GM19463 (cell line): ENCODE data around the gene SLC25A13.
"Not testable (repeated sequence)": the region's sequence is repeated elsewhere in the genome, so short reads cannot be mapped to it uniquely, and the experiment has no call there.

ENCODE experiments used
- ATAC-seq: cut with Tn5 transposase; IDR thresholded peaks from one replicate; pipeline ENCODE4 v1.9.1; 2021; ENCODE audit warnings: mild to moderate bottlenecking, moderate library complexity; ENCODE audit not compliant: unreplicated experiment

The SLC25A13 gene

DNA sequence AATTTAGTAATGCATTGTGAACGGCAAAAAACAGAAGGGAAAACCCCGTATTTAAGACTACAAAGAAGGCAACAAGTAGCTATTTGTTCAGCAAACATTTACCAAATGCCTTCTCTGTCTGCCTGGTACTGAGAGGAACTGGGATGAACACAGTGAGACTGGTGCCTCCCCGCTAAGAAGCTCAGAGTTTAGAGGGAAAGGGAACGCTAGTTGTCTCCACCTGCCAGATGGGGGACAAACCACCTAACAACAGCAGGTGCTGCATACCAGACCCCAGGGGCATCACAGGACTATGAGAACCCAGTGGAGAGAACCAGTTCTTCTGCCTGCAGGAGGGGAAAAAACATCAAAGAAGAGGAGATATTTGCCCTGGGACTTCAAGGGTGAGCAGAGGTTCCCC is 147.1 kb downstream of the SLC25A13 start:
- no peak for ATAC-seq

DNA sequence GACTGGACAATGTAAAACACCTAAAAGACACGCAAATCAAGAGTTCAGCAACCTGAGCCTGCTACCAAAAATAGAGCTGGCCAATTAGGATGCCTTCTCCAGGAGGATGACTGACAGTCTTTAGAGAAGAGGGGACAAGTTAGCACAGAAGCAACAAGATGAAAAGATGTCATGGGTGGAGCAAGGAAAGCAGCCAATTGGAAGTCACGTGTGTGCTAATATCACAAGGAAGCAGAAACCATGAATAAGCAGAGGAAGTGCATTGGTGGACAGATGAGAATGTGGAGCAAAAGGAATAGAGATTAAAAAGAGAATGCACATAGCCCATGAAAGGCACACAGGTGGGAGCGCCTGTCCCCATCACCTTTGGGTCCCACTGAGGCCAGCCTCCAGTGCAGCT is 148.1 kb downstream of the SLC25A13 start:
- ATAC-seq = no peak

DNA sequence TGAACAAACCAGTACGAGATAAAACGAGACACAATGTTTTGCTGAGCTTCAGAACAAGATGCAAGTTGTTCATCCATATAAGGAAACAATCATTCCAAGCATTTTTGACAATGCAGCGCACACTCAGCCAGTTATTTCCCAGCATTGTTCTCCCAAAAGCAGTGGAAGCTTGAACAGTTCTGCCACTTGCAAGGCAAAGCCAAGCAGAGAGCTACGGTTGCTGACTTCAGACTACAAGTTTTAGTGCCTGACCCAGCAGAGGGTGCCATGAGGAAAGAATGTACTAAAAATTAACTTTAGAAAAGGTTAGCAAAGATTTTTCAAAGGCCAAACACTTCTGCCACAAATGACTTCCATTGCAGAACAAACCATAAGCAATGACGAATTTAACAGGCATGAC is 152.5 kb downstream of the SLC25A13 start:
- no peak for ATAC-seq

DNA sequence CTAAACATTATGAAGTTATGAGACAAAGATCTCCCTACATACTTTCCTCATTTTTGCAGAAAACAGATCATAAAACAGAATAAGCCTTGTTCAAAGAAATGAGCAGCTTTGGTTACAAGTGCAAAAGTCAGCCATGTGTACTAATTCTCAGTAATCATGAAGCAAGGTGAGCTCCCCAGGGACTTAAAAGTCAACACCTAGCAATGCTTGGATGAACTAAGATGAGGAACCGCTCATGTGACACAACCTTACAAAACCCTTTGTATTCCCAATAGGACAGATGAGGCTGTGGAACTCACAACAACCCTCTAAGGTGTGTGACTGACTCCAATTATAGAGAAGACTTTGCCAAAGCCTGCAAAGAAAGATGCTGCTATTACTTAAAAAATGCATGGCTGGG is 154.5 kb downstream of the SLC25A13 start:
- ATAC-seq = peak; percentile 60

DNA sequence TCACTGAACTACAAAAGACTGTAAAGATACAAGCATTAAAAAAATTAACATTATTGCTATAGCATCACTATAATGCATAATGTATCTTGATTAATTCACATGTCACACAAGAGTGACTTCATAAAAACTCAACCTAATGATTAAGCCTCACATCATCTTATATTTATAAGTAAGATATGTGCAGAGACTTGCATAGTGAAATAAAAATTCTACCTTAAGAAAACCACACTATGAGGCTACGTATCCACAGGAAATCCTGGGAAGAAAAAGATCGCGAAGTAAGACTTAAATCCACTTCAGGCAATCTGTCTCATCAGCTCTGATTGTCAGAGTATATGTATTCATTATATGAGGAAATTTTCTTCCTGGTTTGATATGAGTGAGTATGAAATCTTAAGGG is 160.0 kb downstream of the SLC25A13 start:
- no peak for ATAC-seq

DNA sequence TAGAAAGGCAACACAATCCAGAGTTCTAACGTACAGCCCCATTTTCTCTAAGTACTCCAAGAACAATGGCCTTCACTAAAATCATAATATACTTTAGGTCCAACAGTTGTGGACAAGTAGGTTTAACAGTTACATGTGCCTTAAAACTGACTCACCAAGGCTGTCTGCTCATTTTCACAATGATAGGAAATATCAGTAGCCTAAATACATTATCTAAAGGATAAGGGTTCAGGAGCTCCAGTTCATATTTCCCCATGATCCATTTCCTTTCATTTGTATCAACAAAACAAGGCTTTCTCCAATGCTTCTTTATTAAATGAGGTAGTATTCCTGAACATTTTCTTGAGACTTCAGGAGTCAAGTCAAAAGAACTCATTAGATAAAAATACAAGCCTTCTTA is 164.0 kb downstream of the SLC25A13 start:
- no peak for ATAC-seq

DNA sequence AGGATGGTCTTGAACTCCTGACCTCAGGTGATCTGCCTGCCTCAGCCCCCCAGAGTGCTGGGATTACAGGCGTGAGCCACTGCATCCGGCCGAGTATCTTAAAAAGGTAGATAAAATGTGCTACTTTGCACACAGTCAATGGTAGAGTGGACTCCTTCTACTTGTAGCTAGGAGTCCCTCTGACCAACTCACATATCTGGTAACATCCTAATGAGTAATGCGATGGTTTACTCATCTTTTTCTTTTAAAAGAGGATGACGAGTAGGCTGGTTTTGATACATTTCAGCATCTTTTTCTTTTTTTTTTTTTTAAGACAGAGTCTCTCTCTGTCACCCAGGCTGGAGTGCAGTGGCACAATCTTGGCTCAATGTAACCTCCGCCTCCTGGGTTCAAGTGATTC is 167.4 kb downstream of the SLC25A13 start:
- not testable (repeated sequence) for ATAC-seq

DNA sequence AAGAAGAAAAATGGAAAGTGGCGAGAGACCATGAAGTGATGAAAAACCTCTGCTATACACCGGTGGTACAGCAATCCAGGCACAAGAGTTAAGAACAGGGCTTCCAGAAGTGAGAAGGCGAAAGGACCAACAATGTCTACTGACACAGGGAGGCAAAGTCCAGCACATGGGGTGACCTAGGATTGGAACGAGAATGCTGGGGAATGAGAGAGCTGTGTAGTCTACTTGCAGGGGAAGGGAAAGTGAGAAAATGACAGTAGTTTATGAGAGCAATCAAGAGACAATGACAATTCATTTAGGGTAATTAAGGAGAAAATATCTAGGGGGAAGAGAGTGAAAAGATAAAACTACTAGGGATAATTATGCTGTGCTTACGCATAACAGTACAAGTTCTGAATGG is 169.2 kb downstream of the SLC25A13 start:
- no peak for ATAC-seq

DNA sequence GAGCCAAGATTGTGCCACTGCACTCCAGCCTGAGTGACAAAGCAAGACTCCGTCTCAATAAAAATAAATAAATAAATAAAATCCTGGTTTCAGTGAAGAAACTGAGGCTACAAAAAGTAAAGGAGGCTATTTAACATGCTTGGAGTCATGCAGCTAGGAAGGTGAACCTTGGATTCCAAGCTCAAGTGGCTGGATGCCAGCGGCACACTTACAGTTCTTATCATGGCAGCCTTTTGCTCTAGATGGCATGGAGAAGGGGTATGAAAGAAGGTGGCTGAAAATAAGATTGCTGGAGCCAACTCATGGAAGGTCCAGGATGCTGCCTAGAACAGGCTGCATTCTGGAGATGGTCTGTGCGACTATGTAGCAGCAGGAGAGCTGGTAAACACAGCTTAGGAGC is 170.0 kb downstream of the SLC25A13 start:
- ATAC-seq = no peak

DNA sequence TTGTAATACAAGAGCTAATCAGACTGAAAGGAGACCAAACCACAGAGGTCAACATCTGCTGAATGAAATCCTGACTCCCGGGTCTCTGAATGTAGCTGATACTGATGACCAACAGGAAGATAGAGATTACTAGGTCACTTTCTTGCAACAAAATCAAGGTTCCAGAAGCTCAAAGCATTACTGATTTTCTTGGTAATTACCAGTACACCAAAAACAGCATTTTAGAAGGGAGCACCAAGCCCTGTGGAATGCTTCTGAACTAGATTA is 177.7 kb downstream of the SLC25A13 start:
- ATAC-seq = no peak

DNA sequence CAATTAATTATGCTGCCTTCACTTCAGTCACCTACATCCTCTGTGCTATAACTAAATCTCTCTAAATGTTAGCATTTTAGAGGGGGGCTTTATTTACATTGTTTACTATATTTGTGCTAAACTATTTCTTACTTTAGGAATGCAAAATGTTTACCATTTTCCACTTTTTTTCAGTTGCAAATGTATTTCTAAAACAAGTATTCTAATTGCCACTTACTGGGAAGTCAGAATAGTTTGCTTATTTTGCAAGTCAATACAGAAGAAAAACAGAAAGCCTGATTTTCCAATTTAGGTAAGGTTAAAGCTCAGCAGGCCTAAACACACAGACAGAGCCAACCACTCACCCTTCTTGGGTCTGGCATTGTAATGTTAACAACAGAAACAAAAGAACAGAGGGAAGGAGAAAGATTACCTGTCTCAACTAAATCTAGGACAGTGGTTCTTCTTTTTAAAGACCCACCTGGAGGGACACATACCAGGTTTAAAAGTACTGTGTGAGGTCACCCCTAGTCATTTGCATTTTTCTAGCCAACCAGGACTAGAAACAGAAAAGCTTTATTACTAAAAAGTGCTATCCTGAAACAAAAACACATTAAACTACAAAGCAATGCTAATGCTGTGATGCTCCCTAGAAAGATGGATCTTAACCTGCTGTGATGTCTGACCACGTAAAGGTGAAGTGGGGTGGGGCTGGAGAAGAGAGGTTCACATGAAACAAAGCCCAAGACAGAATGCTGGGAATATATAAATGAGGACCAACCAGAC is 178.2 kb downstream of the SLC25A13 start:
- no peak for ATAC-seq

DNA sequence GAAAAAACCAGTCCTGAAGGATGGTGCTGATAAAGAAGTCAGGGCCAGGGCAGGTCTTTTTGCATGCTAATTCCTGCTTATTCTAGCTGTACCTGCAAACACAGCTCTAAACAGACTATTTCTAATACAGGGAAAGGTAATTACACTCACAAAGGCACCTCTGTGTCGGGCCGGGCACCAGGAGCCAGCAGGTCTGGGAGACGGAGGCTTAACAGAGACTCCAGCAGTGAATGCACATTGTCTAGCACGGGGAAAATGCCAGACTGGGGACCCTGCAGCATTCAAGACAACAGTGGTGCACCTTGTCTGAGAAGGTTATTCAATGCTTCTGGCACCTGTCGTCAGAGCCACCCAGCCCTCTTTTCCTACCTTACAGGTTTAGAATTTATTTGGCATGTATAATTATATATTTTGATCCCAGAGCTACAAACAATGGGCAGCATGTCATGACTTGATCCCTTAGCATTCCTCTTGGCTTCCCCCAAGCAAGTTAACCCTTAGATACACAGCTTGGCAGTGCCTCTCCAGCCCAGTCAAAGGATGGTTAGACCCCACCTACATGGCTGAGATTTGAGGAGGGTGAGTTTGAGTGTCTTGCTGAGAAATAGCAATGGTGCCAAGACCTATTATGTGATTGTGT is 185.2 kb downstream of the SLC25A13 start:
- no peak for ATAC-seq

DNA sequence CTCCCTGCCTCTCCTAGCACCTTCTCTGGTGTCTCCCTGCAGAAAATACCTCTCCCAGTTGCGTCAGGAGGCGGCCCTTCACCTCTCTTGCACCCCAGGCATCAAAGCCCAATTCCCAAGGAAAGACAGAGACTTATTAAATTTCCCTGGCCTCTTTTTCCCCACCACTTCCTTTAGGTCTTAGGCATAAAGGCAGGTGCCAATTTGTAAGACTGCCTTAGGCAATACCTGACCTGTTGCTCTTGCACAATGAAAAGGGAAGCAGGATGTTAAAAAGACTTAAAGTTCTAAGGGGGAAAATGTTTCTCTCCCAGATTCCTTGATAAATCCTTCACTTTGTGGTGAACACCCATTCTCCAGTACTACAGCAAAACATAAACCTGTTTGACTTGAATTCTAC is 186.7 kb downstream of the SLC25A13 start:
- ATAC-seq = no peak

DNA sequence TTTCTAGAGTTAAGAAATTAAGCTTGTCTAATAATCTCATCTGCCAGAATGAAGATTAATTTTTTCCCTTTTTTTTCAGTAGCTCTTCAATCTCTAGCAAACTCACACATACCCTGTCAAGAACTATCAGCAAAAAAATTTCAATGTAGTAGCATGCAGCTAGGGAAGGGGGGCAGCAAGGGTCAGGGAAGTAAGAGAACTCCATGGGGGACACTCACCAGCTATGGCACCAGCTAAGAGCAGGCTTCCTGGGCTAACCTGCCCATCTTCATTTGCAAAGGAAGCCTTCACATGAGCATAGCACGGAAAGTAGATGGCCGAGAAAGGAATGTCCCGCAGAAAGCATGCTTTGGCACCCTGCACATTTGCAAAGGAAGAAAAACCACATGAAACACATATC is 190.4 kb downstream of the SLC25A13 start:
- ATAC-seq = no peak

DNA sequence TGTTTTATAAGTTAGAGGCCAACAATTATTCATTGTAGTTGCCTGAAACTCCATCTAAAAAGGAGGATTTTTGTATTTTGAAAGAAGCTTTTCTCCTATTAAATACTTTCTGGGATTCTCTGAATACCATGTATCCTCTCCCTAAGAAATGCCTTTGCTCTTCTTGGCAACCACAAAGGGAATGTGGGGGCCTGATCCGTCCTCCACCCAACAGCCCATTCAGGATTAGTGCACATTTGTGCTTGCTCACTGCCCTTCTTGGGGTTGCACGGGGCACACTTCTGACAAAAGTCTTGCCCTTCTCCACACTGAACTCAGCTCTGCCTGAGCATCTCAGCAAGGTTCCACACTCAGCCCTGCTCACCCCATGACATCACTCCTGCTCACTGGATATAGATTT is 194.2 kb downstream of the SLC25A13 start:
- ATAC-seq = no peak

DNA sequence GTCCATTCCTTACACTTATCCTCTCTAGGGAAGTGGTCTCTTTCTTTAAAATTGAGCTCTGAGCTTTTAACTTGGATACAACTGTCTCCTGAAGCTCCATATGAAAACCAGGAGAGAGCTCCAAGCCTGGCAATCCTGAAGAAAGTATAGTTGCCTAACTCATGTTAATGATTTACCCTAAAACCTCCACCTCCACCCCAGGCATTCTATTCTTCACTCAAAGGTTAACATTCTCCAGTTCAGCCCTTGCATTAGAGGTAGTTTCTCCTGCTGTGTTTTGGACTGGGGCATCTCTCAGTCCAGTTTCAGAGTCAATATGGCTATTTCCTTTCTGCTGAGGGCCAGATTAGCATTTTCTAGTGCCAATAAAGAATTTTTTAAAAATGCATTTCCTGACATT is 195.5 kb downstream of the SLC25A13 start:
- ATAC-seq = no peak

DNA sequence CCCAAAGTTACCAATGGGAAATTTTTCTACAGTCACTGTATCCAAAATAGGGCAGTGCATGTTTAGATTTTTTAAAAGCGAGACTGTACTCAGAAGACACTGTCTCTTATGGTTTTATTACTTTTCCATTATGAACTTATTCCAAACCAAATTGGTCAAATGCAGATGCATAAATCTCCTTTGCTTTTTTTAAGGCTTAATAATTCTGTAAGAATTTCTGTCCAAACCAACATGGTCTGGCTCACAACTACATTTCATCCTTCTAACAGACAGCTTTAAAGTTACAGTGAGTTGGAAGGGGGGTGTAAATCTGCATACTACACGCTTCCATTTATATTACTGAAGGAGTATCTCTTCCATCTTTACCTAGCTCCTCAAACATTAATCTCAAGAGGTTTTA is 199.2 kb downstream of the SLC25A13 start:
- no peak for ATAC-seq

DNA sequence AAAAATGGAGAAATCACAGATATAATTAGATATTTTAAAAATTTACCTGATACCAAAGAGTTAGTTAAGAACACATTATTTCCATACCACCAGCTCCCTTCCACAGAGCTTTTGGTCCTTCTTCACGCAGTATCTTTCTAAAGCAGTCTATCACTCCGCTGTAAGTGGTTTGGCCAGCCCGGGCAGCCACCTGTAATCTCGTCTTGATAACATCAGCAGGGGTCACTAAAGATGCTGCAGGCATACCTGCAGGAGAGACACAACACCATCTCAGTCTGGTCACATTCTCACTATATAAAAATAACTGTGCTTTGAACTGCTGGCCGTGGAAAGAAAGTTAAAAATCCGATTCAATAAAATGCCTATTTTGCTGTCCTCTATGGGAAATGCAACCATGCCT is 200.1 kb downstream of the SLC25A13 start:
- no peak for ATAC-seq

DNA sequence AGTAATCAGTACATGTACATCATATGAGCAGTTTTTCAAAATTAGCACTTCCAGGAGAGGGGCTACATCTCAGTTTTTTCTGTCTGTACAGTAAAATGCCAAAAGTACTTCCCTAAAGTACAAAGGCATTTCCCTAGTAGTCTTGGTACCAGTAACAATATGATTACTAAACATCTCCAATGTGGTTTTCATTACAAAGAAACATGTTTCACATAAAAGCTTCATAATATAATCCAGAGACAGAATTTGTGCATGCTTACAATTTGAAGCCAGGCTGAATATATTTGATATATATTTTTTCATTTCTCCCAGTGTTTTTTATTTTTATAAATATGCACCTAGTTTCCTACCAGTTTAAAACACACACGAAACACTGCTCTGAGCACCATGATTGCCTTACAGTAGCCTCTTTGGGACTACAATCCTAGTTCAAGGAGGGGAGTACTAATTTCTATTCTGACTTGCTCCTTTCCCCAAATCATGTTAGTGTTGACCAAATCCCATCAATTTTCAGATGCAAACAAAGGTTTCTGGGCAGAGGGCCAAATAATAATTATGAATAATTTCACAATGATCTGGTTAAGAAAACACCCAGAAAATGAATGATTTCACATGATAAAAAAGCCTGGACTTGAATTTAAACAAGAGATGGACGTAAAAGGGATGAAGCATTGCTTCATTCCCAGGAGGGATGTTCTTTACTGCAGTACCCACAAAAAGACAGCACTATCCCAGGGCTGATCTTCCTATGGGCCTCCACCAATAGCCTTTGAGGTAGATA is 201.3 kb downstream of the SLC25A13 start:
- ATAC-seq = no peak

DNA sequence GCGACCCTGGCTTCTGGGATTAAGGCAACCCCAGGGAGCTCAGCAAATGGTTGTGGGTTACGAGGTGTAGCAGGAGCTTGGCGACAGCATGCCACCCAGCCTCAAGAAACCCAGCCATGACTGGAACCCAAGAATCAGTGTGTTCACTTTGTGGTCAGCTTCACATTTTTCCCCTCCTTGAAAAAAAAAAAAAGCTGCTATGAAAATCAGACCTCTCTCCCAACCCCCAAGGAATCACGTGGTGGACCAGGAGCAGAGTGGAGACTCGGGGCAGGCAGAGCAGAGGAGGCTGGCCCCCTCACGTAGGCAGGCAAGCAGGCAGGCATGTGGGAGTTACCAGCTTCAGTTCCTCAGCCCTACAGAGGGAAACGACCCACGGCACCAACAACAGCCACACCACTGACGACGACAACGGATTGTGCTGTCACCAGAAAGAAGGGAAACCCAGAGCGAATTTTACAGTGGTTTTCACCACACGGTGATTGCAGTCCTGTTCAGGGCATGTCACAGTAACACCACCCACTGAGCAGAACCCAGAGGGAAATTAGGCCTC is 203.4 kb downstream of the SLC25A13 start:
- ATAC-seq = no peak

DNA sequence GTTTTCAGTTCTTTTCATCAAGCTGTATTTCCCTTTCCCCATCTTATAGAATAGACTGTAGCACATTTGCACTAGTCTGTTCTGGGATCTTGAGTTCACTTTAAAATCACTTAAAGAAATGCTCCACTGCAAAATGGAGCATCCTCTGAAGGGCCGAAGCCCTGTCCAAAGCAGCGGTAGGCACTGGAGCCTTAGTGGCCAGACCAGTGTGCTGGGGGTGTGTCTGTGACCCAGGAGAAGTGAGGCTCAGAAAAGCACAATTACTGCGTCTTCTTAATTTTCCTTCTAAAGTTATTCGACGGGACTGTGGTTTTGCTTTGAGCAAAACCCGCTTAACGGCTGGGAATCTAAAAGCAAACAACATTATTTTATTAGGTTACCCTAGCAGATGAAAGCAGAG is 205.7 kb downstream of the SLC25A13 start:
- ATAC-seq = no peak

DNA sequence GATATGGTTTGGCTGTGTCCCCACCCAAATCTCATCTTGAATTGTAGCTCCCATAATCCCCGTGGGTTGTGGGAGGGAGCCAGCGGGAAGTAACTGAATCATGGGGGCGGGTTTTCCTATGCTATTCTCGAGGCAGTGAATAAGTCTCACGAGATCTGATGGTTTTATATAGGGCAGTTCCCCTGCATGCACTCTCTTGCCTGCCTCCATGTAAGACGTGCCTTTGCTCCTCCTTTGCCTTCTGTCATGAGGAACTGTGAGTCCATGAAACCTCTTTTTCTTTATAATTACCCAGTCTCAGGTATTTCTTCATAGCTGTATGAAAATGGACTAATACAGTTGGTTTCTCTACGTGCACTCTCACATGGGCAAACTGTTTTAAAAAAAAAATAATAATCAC is 207.7 kb downstream of the SLC25A13 start:
- no peak for ATAC-seq
